ENCODE measurements around the gene OR10K1.

- TF ChIP-seq GATA3 (IDR thresholded peaks at IDR 0.05; ENCODE audit: low read depth, low read length) (no peak), GATA2 (IDR thresholded peaks at IDR 0.05; ENCODE audit: low read depth, low read length) (no peak)
These were observed 45.9 kb downstream of the OR10K1 start for GRCh38 chr1:158507511-158507910.

Measured in SH-SY5Y (cell line).